MM.1S (cell line): ENCODE data around the gene GPR142.

Experiments used
- CTCF ChIP-seq: fragments of 300-600 bp; sonication (generic); IDR thresholded peaks from 2 replicates; pipeline ENCODE4 v1.5.1; 2016; ENCODE audit warnings: antibody characterized with exemption, low read length, mixed read lengths
- EZH2 ChIP-seq: fragments of 300-600 bp; sonication (generic); optimal IDR thresholded peaks from 2 replicates; pipeline ENCODE3; 2017; ENCODE audit warnings: low read depth, mild to moderate bottlenecking, antibody characterized with exemption, low read length, mixed read lengths
- EZH2phosphoT487 ChIP-seq: fragments of 300-600 bp; sonication (generic); IDR thresholded peaks from 2 replicates; pipeline ENCODE4 v1.6.1; 2018; ENCODE audit warnings: antibody characterized with exemption, low read length

GRCh38 chr17:74407384-74407783, 40.1 kb downstream of the GPR142 start:
- TF ChIP-seq CTCF (no peak), EZH2 (no peak), EZH2phosphoT487 (no peak)
